ENCODE data around the gene USO1.
"Not testable (repeated sequence)": the region's sequence is repeated elsewhere in the genome, so short reads cannot be mapped to it uniquely, and the experiment has no call there.

USO1 gene

GRCh38 chr4:75710246-75710645 lies 14.1 kb upstream of the USO1 start:
- no peak for DNase-seq (ENCODE audit: low spot score)
- TF ChIP-seq CTCF (IDR thresholded peaks at IDR 0.05; ENCODE audit: borderline replicate concordance, control extremely low read depth, extremely low read depth, insufficient read depth, missing control alignments), result no peak
- in situ Hi-C loops (cut with MboI; ENCODE audit: low sequenced_read_pairs, unreplicated experiment), result no loop called here

GRCh38 chr4:75714011-75714410 lies 10.4 kb upstream of the USO1 start:
- in situ Hi-C loops (cut with MboI; ENCODE audit: low sequenced_read_pairs, unreplicated experiment), result no loop called here
- no peak for DNase-seq (ENCODE audit: low spot score)
- TF ChIP-seq CTCF (IDR thresholded peaks at IDR 0.05; ENCODE audit: borderline replicate concordance, control extremely low read depth, extremely low read depth, insufficient read depth, missing control alignments), result no peak

- in situ Hi-C loops (cut with MboI; ENCODE audit: low sequenced_read_pairs, unreplicated experiment), result no loop called here
- no peak for TF ChIP-seq CTCF (IDR thresholded peaks at IDR 0.05; ENCODE audit: borderline replicate concordance, control extremely low read depth, extremely low read depth, insufficient read depth, missing control alignments)
- DNase-seq (ENCODE audit: low spot score), result no peak
Observed at GRCh38 chr4:75714704-75715103, 9.7 kb upstream of the USO1 start.

- DNase-seq (ENCODE audit: low spot score), result no peak
- TF ChIP-seq CTCF (IDR thresholded peaks at IDR 0.05; ENCODE audit: borderline replicate concordance, control extremely low read depth, extremely low read depth, insufficient read depth, missing control alignments), result no peak
- in situ Hi-C loops (cut with MboI; ENCODE audit: low sequenced_read_pairs, unreplicated experiment), result no loop called here
Observed at GRCh38 chr4:75715105-75715799, 9.1 kb upstream of the USO1 start.

- not testable (repeated sequence) for DNase-seq (ENCODE audit: low spot score)
Observed at GRCh38 chr4:75716054-75716453, 8.3 kb upstream of the USO1 start.

GRCh38 chr4:75717408-75717807 lies 7.0 kb upstream of the USO1 start:
- DNase-seq (ENCODE audit: low spot score), result no peak

More at GRCh38 chr4:75716054-75716453, 8.3 kb upstream of the USO1 start:
- in situ Hi-C loops (cut with MboI; ENCODE audit: low sequenced_read_pairs, unreplicated experiment), result not testable (repeated sequence)

More at GRCh38 chr4:75717408-75717807, 7.0 kb upstream of the USO1 start:
- in situ Hi-C loops (cut with MboI; ENCODE audit: low sequenced_read_pairs, unreplicated experiment), result no loop called here
- no peak for TF ChIP-seq CTCF (IDR thresholded peaks at IDR 0.05; ENCODE audit: borderline replicate concordance, control extremely low read depth, extremely low read depth, insufficient read depth, missing control alignments)
